Measurements from ENCODE around the gene PSMB1.

GRCh38 chr6:170524172-170524502 lies 29.0 kb downstream of the PSMB1 start:
- no peak for TF ChIP-seq CTCF (conservative IDR thresholded peaks at IDR 0.05; ENCODE audit: low read depth in 2 of 2)
- no peak for TF ChIP-seq EZH2 (IDR thresholded peaks at IDR 0.05; ENCODE audit: low read depth, unreplicated experiment)
- no peak for TF ChIP-seq POLR2AphosphoS5 (IDR thresholded peaks at IDR 0.05; ENCODE audit: low read depth)
- TF ChIP-seq EZH2phosphoT487 (IDR thresholded peaks at IDR 0.05; ENCODE audit: unreplicated experiment): no peak
- TF ChIP-seq REST (IDR thresholded peaks at IDR 0.05; ENCODE audit: unreplicated experiment): no peak
- no peak for TF ChIP-seq CREB1 (CRISPR knock-in tag; IDR thresholded peaks at IDR 0.05; ENCODE audit: low read depth)
- no peak for TF ChIP-seq NANOG (IDR thresholded peaks at IDR 0.05; ENCODE audit: borderline replicate concordance)
- no peak for TF ChIP-seq ZNF331 (CRISPR knock-in tag; IDR thresholded peaks at IDR 0.05; ENCODE audit: low read depth)
